Activated gamma-delta T cell treated with Interleukin-2 at 50 U/mL for 16 hours (primary cell): ENCODE results near the gene RRAD.
A peak's percentile ranks its signal among the peaks of the same experiment; 100 is the strongest.
"Not testable (repeated sequence)": the region's sequence is repeated elsewhere in the genome, so short reads cannot be mapped to it uniquely, and the experiment has no call there.

Source experiments
- DNase-seq: peaks from one replicate; pipeline ENCODE4 v3.0.0-alpha.2; 2020

Gene RRAD

DNA sequence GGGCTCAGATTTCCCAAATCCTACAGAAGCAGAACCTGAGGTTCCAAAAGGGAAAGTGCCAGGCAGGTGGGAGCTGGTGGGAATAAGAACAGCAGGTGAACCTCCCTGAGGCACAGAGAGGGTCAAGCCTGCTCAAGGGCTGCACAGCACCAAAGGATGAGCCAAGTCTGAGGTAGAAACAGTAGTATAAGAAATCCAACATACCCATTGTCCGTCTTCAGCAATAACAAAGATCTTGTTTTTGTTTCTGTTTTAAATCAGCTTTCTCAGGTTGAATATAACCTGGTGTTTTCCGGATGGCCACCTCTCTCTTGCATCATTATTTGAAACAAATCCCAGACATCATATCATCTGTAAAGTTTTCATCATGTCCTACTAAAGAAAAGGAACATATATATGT lies 25.1 kb upstream of the RRAD start:
- no peak for DNase-seq

DNA sequence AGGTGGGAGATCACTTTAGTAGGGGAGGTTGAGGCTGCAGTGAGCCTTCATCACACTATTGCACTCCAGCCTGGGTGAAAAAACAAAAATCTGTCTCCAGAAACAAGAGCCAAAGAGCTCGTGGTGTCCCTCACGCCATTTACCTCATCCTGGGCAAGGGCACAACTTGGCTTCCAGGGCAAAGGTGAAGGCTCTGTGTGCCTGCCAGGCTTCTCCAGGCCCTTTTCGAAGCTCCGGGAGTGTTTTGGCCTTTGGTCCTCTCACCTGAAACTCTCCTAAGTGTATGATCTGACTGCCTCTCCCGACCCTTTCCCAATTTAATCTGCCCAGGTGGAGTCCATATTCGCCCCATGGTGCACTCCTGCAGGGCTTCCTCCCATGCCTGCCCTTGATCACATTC lies 24.1 kb upstream of the RRAD start:
- DNase-seq: no peak

DNA sequence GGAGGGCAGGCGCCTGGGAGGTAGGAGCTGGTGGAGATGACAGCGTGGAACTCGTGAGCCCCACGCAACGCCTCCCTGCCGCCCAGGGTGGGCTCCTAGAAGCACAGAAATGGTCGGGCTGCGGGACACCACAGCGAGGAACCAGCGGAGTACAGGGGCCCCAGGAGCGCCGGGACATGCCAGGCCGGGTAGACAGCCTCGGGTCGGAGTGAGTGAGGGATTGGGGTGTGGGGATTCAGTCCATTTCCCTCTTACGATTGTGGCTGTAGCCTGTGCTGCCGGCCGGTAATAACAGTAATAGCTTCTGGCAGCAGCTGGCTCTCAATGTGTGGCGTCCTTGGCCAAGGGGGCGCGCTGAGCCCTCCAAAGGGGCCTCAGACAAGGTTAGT lies 23.5 kb upstream of the RRAD start:
- DNase-seq: no peak

DNA sequence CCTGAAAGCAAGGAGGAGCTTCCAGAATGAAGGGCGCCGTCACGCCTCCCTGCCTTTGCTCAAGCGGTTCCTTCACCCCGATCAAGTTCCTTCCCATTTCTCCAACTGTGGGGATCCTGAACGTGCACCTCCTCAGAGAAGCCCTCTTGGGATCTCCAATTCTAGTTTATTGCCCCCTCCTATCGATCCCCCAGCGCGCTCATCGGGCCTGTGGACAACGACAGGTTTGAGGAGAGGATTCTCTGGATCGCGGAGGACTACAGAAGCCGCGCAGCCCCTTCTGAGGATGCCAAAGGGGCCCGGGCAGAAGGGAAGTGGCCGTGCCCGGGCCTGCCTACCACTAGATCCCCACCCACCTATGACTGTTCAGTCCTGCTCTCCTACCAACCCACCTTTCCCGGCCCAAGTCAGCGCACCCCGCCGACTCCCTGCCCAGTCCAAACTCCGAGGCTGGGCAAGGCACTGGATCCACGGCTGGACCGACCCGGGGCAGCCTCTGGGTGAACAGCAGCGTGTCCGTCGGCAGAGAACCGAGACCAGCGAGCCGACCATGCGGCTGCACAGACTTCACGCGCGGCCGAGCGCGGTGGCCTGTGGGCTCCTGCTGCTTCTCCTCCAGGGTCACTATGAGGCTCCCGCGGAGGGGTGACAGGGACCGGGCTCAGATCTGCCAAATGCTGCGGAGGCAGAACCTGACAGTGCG lies 22.9 kb upstream of the RRAD start:
- DNase-seq: no peak

DNA sequence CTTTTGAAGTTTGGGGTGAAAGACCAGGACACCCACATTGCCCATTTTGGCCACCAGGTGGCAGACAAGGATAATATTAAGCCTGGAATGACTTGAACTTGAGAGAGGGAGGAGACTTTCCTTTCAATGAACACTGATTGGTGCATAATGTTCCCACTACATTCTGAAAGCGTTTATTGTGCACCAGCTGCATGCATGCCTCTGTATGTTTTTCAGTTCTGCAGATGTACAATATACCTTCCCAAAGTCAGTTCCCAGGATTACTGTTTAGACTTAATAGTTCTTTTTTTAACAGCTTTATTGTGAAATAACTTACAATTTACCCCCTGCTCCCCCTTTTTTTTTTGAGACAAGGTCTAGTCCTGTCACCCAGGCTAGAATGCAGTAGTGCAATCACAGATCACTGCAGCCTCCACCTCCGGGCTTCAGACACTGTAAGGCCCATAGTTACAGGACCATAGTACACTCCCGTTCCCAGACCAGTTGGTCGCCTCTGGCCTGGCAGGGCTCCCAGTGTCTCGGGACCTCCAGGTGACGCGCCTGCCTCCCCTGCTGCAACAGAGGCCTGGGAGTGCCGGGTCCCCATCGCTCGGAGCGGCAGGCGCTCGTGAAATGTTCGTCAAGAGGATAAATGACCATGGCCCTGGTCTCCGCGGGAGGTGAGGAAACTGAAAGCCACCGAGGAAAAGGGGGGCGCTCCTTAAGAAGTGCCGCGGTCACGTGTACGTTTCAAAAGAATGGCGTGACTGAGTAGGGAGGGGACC lies 22.1 kb upstream of the RRAD start:
- DNase-seq: peak; percentile 85

DNA sequence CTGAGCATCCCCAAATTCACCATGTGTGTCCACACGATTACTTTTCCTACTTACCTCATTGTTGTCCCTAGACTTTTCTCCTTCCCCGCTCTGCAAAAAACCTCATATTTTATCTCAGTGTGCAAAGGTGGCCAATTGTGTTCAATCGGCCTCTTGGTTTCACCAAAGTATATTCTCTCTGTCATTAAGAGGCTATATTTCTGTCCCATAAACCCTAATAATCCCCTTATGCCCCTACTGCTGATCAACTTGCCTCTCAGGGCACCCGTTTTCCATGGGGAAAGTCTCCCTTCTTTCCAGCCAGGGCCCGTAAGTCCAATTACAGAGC lies 21.6 kb upstream of the RRAD start:
- no peak for DNase-seq

DNA sequence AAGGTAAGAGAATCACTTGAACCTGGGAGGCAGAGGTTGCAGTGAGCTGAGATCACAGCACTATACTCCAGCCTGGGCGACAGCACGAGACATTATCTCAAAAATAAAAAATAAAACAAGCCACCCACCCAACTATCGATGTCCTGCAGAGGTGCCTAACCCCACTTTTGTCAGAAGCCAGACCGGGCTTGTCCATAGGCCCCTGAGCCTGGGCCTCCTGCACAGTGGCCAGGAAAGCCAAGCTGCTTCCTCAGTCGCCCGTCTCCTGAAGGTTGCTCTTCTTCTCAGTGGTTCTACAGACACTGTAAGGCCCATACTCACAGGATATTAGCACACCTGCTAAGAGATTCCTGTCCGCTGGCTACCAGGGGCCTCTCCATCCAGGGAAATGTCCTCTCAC lies 21.2 kb upstream of the RRAD start:
- DNase-seq: no peak

DNA sequence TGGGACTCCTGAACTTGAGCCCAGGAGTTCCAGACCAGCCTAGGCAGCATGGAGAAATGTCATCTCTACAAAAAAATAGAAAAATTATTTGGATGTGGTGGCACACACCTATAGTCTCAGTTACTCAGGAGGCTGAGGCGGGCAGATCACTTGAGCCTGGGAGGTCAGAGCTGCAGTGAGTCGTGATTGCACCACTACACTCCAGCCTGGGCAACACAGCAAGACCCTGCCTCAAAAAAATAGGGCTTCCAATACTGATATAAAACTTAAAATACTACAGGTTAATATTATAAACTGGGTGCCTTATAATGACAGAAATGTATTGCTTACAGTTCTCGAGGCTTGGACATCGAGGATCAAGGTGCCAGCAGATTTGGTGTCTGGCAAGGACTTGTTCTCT lies 20.6 kb upstream of the RRAD start:
- DNase-seq: no peak

DNA sequence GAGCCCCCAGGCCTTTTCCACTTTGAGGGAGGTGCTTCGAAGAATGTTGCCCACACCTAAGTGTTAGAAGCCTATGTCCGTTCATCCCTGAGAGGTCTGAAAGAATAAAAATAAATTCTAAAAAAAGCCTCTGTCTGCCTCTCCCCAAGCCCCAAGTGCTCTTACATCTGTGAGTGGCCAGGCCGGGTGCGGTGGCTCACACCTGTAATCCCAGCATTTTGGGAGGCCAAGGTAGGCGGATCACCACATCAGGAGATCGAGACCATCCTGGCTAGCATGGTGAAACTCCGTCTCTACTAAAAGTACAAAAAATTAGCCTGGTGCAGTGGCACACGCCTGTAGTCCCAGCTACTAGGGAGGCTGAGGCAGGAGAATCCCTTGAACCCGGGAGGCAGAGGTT lies 19.6 kb upstream of the RRAD start:
- DNase-seq: not testable (repeated sequence)

DNA sequence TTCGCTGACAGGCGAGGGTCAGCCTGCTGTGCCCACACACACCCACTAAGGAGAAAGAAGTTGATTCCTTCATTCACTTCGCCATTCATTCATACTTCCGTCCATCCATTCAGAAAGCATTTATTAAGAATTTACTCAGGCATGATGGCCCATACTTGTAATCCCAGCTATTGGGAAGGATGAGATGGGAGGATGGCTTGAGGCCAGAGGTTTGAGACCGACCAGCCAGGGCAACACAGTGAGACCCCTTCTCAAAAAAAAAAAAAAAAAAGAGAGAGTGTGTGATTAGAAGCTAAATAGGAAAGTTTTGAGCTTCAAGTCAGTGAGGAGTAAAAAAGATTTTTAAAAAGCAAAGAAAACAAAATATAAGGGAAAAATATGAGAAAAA lies 18.7 kb upstream of the RRAD start:
- DNase-seq: no peak

DNA sequence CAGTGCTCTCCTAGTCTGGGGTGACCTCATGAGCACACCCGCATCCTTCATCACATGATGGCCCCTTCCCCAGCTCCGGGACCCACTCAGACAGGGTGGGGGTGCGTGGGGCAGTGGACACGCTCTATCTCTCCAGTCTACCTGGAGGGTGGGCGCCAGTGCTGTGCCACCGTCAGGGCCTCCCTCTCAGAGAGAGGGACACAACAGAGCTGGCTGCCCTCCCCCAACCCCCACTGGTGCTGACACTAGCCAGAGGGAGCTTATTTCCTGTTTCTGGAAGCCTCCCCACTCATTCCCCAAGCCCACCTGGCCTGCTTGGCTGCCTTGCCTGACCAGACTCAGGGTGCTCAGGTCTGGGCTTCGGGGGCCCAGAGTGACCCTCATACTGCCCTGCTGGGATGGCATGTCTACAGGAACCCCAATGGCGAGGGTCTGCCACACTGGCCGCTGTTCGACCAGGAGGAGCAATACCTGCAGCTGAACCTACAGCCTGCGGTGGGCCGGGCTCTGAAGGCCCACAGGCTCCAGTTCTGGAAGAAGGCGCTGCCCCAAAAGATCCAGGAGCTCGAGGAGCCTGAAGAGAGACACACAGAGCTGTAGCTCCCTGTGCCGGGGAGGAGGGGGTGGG lies 18.2 kb upstream of the RRAD start:
- no peak for DNase-seq

DNA sequence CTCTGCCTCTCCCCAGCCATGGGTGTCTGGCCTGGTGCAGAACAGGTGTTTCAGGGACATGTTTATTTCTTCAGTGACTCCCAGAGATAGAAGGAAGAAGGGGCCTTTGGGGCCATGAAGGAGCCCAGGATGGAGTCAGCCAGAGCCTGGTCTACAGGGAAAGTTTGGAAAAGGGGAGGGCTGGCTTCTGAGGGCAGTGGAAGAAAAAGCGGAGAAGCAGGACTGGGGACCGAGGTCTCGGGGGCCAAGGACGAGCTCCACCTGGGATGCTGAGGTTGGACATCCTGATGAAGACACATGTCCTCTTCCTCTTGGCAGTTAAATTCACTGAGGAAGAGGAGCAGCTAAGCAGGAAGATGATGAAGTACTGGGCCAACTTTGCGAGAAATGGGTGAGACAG lies 17.6 kb upstream of the RRAD start:
- DNase-seq: no peak

DNA sequence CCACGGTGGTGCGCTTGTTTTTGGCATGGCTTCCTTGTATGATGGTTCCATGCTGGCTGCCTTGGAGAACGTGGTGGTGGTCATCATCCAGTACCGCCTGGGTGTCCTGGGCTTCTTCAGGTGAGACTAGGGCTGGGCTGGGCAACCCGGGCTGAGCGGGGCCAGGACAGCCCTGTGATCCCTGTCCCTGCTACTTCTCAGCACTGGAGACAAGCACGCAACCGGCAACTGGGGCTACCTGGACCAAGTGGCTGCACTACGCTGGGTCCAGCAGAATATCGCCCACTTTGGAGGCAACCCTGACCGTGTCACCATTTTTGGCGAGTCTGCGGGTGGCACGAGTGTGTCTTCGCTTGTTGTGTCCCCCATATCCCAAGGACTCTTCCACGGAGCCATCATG lies 14.9 kb upstream of the RRAD start:
- DNase-seq: no peak

DNA sequence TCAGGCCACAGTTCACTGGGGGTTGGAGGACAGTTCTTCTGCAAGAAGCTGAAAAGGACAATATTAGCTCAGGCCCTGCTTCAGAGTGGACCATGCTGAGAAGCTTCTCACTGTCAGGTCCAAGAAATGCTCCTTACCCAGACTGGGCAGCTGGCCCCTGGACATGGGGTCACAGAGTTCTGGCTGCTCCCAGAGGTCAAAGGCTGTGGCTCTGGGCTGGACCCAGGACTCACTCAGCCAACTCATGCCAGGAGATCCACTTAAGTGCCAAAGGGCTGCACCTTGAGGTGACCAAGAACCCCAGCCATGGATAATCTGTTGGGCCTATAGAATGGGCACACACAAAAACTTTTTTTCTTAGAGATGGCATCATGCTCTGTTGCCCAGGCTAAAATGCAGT lies 14.0 kb upstream of the RRAD start:
- no peak for DNase-seq

DNA sequence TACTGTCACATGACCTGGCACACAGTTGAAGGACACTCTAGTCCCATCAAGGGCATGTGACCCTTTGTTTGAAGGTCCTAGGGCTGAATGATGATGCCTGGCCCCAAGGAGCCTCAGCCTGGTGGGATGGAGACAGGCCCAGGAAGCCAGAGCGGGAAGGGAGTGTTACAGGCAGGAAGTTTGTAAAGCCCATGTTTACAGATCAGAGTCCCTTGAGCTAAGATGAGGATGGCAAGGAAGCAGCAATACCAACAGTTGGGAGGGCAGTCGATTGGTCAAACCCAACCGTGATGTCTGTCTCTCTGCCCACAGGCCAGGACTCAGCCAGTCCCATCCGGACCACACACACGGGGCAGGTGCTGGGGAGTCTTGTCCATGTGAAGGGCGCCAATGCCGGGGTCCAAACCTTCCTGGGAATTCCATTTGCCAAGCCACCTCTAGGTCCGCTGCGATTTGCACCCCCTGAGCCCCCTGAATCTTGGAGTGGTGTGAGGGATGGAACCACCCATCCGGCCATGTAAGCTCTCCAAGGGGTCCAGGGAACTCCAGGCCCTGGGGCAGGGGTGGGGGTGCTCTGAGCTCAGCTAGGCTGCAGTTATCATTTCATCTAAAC lies 12.5 kb upstream of the RRAD start:
- DNase-seq: no peak

DNA sequence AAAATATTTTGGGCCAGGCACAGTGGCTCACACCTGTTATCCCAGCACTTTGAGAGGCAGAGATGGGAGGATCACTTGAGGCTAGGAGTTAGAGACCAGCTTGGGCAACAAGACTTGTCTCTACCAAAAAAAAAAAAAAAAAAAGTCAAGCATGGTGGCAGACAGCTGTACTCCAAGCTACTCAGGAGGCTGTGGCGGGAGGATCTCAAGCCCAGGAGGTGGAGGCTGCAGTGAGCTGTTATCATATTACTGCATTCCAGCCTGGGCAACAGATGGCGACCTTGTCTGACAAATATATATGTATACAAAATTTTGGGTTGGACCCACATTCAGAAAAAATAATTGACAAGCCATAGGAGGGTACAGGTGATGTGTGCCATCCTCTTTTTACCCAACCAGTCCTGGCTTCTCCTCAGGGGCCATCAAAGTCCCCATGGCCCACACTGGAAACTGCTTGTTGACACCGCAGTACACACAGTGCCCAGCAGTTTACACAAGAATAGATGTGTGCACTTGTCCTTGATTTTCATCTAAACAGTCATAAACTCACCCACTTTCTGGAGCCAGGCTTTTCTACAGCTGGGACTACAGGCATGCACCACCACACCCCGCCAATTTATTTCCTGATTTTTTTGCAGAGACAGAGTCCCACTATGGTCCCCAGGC lies 11.7 kb upstream of the RRAD start:
- DNase-seq: no peak

DNA sequence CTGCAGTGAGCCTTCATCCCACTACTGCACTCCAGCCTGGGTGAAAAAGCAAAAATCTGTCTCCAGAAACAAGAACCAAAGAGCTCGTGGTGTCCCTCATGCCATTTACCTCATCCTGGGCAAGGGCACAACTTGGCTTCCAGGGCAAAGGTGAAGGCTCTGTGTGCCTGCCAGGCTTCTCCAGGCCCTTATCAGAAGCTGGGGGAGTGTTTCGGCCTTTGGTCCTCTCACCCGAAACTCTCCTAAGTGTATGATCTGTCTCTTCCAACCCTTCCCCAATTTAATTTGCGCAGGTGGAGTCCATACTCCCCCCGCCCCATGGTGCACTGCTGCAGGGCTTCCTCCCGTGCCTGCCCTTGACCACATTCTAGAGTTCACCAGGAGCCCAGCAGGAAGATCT lies 11.1 kb upstream of the RRAD start:
- no peak for DNase-seq

DNA sequence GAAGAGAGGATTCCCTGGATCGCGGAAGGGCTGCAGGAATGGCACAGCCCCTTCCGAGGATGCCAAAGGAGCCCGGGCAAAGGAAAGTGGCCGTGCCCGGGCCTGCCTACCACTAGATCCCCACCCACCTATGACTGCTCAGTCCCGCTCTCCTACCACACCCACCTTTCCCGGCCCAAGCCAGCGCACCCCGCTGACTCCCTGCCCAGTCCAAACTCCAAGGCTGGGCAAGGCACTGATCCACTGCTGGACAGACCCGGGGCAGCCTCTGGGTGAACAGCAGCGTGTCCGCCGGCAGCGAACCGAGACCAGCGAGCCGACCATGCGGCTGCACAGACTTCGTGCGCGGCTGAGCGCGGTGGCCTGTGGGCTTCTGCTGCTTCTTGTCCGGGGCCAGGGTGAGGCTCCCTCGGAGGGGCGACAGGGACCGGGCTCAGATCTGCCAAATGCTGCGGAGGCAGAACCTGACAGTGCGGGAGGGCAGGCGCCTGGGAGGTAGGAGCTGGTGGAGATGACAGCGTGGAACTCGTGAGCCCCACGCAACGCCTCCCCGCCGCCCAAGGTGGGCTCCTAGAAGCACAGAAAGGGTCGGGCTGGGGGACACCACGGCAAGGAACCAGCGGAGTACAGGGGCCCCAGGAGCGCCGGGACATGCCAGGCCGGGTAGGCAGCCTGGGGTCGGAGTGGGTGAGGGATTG lies 10.1 kb upstream of the RRAD start, which contains the start of gene CES2:
CES2 (plus strand) TSS at position 203 of the 698 bp plus-strand sequence; CDS start at position 323, 120 bp downstream.
- DNase-seq: no peak

DNA sequence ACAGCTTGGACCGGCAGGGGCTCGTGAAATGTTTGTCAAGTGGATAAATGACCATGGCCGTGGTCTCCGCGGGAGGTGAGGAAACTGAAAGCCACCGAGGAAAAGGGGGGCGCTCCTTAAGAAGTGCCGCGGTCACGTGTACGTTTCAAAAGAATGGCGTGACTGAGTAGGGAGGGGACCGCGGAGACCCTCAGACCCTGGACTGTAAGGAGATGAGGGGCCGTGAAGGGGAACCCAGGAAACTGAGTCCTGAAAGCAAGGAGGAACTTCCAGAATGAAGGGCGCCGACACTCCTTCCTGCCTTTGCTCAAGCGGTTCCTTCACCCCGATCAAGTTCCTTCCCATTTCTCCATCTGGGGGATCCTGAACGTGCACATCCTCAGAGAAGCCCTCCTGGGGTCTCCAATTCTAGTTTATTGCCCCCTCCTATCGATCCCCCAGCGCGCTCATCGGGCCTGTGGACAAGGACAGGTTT lies 9.5 kb upstream of the RRAD start:
- DNase-seq: not testable (repeated sequence)

DNA sequence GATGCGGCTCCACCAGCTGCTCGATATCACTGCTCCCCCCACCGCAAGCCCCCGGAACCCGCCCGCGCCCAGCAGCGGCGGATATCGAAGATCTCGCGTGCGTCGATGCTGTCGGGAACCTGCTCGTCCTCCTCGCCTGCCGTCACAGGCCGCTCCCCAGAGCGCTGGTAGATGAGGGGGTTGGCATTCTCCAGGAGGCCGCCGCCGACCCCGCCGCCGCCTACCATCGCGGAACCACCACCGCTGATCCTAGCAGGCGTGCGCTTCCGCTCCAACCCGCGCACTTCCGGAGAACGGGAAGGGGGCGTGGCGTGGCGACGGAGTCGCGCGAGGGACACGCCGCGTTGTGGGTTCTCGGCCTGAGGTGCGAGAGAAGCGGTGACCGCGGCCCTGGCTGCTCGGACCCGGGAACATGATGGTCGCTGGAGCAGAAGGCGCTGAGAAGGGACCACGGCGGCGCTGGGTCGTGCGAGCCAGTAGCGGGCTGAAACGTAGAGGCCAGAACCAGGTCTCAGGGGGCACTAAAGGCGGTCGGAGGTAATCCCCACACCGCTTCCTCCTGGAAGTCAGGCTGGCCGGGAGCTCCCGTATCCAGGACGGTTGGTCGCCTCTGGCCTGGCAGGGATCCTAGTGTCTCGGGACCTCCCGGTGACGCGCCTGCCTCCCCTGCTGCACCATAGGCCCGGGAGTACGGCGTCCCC lies 9.0 kb upstream of the RRAD start, which contains the start of gene CIAO2B:
CIAO2B (minus strand) TSS at position 265 of the 701 bp plus-strand sequence; CDS start at position 227, 38 bp downstream.
- DNase-seq: peak; percentile 84

DNA sequence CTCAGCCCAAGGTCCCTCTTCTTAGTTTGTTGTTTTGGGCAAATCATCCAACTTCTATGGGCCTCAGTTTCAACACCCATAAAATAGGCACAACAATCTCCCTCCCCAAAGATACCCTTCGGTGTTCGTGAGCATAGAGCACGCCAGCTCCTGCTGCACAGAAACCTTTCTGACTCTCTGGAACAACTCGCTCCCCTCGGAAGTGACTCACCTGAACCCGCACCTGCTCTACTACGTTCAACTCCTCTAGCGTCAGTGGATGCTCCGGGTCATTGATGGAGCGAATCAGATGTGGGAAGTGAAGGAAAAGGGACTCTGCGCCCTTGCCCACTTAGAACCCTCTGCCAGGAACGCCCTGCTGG lies 8.4 kb upstream of the RRAD start:
- DNase-seq: no peak

DNA sequence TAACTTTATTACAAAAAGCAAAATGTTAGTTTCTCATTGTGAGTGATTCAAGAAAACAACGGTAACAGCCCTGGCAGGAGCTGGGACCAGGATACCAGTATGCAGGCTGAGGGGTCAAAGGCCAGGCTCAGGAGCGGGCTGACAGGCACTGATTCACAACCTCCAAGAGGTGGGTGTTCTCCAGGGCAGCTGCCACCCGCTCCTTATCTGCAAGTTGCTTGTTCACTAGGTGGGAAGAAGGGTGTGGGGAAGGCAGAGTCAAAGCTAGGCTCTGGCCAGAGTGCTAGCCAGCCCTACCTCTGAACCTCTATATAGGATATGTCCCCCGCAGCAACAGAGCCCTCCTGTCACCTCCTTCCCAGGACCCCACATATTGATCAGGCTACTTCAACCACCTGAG lies 6.7 kb upstream of the RRAD start:
- DNase-seq: no peak
